WTC11 (cell line): ENCODE data around the gene COPE. TPM values are rescaled to one million over a fixed set of nuclear protein-coding genes. Genes with fewer than 3 reads are reported as not detected.

ENCODE experiments used
- ATAC-seq: fragments of 200-7000 bp; cut with Tn5 transposase; 2 replicates; pipeline ENCODE4 v1.10.0; 2021; ENCODE audit warnings: mild to moderate bottlenecking, moderate library complexity
- CTCF ChIA-PET: fragments of 300-600 bp; sonication (Branson Sonifier 250); formaldehyde crosslinking; loops from one replicate; lab custom pipeline; 2021; ENCODE audit warnings: antibody characterized with exemption; lab: Charles Lee
- POLR2A ChIA-PET: fragments of 350-600 bp; sonication (Branson Sonifier 250); formaldehyde crosslinking; loops from one replicate; lab custom pipeline; 2021; ENCODE audit warnings: antibody characterized with exemption; lab: Charles Lee
- DNase-seq: peaks from one replicate; pipeline ENCODE4 v3.0.0; 2021; ENCODE audit warnings: low spot score
- H3K27ac Mint-ChIP-seq: 2 replicates; pipeline ENCODE4 v1.8.0; 2021; ENCODE audit warnings: mixed read lengths
- H3K27me3 Mint-ChIP-seq: 2 replicates; pipeline ENCODE4 v1.8.0; 2021; ENCODE audit warnings: low read depth, mild to moderate bottlenecking, moderate library complexity, mixed read lengths
- H3K36me3 Mint-ChIP-seq: 2 replicates; pipeline ENCODE4 v1.8.0; 2021; ENCODE audit warnings: mixed read lengths
- H3K4me1 Mint-ChIP-seq: 2 replicates; pipeline ENCODE4 v1.8.0; 2022; ENCODE audit warnings: mixed read lengths
- H3K4me3 Mint-ChIP-seq: 2 replicates; pipeline ENCODE4 v1.8.0; 2021; ENCODE audit warnings: mild to moderate bottlenecking, moderate library complexity, mixed read lengths
- H3K9me3 Mint-ChIP-seq: 2 replicates; pipeline ENCODE4 v1.8.0; 2021; ENCODE audit warnings: mixed read lengths
- ATF1 ChIP-seq: sonication (generic); formaldehyde crosslinking; IDR thresholded peaks from 2 replicates; pipeline ENCODE4 v1.8.1; 2023; ENCODE audit warnings: mild to moderate bottlenecking, moderate library complexity, missing genetic modification reagents
- CBFB ChIP-seq: sonication (generic); formaldehyde crosslinking; IDR thresholded peaks from 2 replicates; pipeline ENCODE4 v1.8.1; 2022; ENCODE audit warnings: mild to moderate bottlenecking, low read depth, missing genetic modification reagents
- ELF4 ChIP-seq: sonication (generic); formaldehyde crosslinking; IDR thresholded peaks from 2 replicates; pipeline ENCODE4 v1.8.1; 2022; ENCODE audit warnings: low read depth, mild to moderate bottlenecking, moderate library complexity, missing genetic modification reagents
- EMX1 ChIP-seq: fragments of 250-450 bp; sonication (Bioruptor Pico); IDR thresholded peaks from 2 replicates; pipeline ENCODE4 v1.8.0; 2021; ENCODE audit warnings: mild to moderate bottlenecking
- FOXJ3 ChIP-seq: sonication (generic); formaldehyde crosslinking; IDR thresholded peaks from 2 replicates; pipeline ENCODE4 v1.9.0; 2021; ENCODE audit warnings: missing genetic modification reagents, mild to moderate bottlenecking, borderline replicate concordance
- GABPB1 ChIP-seq: sonication (generic); formaldehyde crosslinking; IDR thresholded peaks from 2 replicates; pipeline ENCODE4 v1.8.1; 2023; ENCODE audit warnings: mild to moderate bottlenecking, missing genetic modification reagents
- JUN ChIP-seq: sonication (generic); formaldehyde crosslinking; IDR thresholded peaks from 2 replicates; pipeline ENCODE4 v1.8.0; 2023; ENCODE audit warnings: mild to moderate bottlenecking, missing genetic modification reagents
- NFATC4 ChIP-seq: fragments of 250-450 bp; sonication (Bioruptor Pico); IDR thresholded peaks from 2 replicates; pipeline ENCODE4 v1.9.0; 2021; ENCODE audit warnings: mild to moderate bottlenecking
- SMAD4 ChIP-seq: sonication (generic); formaldehyde crosslinking; IDR thresholded peaks from 2 replicates; pipeline ENCODE4 v1.8.0; 2022; ENCODE audit warnings: mild to moderate bottlenecking, missing genetic modification reagents
- SP1 ChIP-seq: sonication (generic); formaldehyde crosslinking; conservative IDR thresholded peaks from 2 replicates; pipeline ENCODE4 v1.8.1; 2022; ENCODE audit warnings: missing genetic modification reagents
- TEAD1 ChIP-seq: sonication (generic); formaldehyde crosslinking; IDR thresholded peaks from 2 replicates; pipeline ENCODE4 v1.8.0; 2022; ENCODE audit warnings: mild to moderate bottlenecking, missing genetic modification reagents
- ZNF138 ChIP-seq: sonication (generic); formaldehyde crosslinking; conservative IDR thresholded peaks from 2 replicates; pipeline ENCODE4 v1.8.1; 2022; ENCODE audit warnings: mild to moderate bottlenecking, moderate library complexity, missing genetic modification reagents
- ZNF416 ChIP-seq: fragments of 250-450 bp; sonication (Bioruptor Pico); IDR thresholded peaks from 2 replicates; pipeline ENCODE4 v1.9.0; 2021; ENCODE audit warnings: mild to moderate bottlenecking, inconsistent platforms
- ZNF423 ChIP-seq: fragments of 250-450 bp; sonication (Bioruptor Pico); IDR thresholded peaks from 2 replicates; pipeline ENCODE4 v2.1.2; 2022; ENCODE audit warnings: mild to moderate bottlenecking, moderate library complexity
- total RNA-seq: library from RNA; stranded (reverse); gene quantifications from 3 replicates; pipeline ENCODE4 v1.2.3, GENCODE V29; 2021
- TF ChIP-seq, protein P1 (sequence below): sonication (generic); formaldehyde crosslinking; IDR thresholded peaks from 2 replicates; pipeline ENCODE4 v1.8.1; 2023; ENCODE audit warnings: mild to moderate bottlenecking, missing genetic modification reagents, moderate library complexity
- TF ChIP-seq, protein P2 (sequence below): sonication (generic); formaldehyde crosslinking; IDR thresholded peaks from 2 replicates; pipeline ENCODE4 v1.8.0; 2023; ENCODE audit warnings: missing genetic modification reagents
- TF ChIP-seq, protein P3 (sequence below): sonication (generic); formaldehyde crosslinking; IDR thresholded peaks from 2 replicates; pipeline ENCODE4 v1.8.1; 2023; ENCODE audit warnings: mild to moderate bottlenecking, missing genetic modification reagents, borderline replicate concordance
- TF ChIP-seq, protein P4 (sequence below): fragments of 250-450 bp; sonication (Bioruptor Pico); IDR thresholded peaks from 2 replicates; pipeline ENCODE4 v2.1.2; 2022; ENCODE audit warnings: mild to moderate bottlenecking, moderate library complexity
- TF ChIP-seq, protein P5 (sequence below): sonication (generic); formaldehyde crosslinking; IDR thresholded peaks from 2 replicates; pipeline ENCODE4 v1.8.1; 2022; ENCODE audit warnings: missing genetic modification reagents, borderline replicate concordance

The COPE gene
- total RNA-seq, 1 experiment from 2014 or later, result 228 TPM

DNA sequence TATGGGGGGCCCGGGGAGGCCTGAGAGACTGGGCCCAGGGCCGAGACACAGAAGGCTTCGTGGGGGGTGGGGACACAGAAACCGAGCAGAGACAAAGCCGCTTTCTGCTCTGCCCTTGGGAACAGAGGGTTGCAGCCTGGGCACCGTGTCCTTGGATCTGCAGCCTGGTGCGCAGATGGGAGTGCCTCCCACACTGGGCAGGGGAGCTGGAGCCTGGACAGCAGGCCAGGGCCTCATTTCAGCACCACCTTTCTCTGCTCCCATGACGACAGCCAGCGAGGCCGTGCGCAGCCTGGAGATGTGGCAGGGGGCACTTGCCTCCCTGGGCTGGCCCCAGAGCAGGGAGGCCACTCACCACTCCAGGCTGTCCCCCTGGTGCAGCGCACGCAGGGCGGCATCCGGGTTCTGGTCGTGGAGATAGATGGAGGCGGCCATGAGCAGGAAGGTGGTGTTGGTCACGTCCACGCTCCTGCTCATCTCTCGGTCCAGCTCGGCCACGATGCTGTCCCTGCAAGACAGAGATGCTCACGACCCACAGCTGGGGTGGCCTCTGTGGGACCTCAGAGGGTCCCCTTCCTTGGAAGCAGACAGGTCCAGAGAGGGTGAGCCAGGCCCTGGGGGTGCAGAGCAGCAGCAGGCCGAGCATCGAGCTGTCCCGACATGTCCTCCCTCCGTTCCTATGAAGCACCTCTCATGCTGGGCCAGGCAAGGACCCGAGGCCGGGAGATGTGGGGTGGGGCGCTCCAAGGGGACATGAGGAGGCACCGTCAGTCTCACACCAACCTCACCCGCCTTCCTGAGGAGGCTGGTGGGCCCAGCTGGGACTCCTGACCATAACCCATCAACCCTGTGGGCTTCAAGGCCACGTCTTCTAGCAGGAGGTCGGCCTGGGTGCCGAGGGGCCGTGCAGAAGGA is 12.3 kb downstream of the COPE start:
- Mint-ChIP-seq H3K4me3 (no peak overlapping the region), H3K27ac (no peak overlapping the region), H3K4me1 (no peaks in the 10 kb centered on the region), H3K36me3 (peaks cover 6% of the 10 kb centered on the region; the same call in 1 of the 2 replicates), H3K27me3 (no peaks in the 10 kb centered on the region), H3K9me3 (no peaks in the 10 kb centered on the region)
- no peak for ATAC-seq
- CTCF ChIA-PET, result interaction anchor here (0.5 to 1.7 kb wide), 3 partner anchors 9 to 80 kb away, joined by 3 to 7 read pairs (median 4); no protein-coding TSS in a partner anchor
- TF ChIP-seq, protein P1, sequence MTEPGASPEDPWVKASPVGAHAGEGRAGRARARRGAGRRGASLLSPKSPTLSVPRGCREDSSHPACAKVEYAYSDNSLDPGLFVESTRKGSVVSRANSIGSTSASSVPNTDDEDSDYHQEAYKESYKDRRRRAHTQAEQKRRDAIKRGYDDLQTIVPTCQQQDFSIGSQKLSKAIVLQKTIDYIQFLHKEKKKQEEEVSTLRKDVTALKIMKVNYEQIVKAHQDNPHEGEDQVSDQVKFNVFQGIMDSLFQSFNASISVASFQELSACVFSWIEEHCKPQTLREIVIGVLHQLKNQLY, result no peak
- TF ChIP-seq, protein P2, sequence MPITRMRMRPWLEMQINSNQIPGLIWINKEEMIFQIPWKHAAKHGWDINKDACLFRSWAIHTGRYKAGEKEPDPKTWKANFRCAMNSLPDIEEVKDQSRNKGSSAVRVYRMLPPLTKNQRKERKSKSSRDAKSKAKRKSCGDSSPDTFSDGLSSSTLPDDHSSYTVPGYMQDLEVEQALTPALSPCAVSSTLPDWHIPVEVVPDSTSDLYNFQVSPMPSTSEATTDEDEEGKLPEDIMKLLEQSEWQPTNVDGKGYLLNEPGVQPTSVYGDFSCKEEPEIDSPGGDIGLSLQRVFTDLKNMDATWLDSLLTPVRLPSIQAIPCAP (CRISPR knock-in tag), result no peak
- TF ChIP-seq CBFB (CRISPR knock-in tag) (no peak), SP1 (CRISPR knock-in tag) (no peak), ATF1 (CRISPR knock-in tag) (no peak), ELF4 (CRISPR knock-in tag) (no peak), NFATC4 (no peak), SMAD4 (no peak), FOXJ3 (CRISPR knock-in tag) (no peak), ZNF423 (CRISPR knock-in tag) (no peak), GABPB1 (CRISPR knock-in tag) (no peak), ZNF416 (CRISPR knock-in tag) (no peak), EMX1 (CRISPR knock-in tag) (no peak)
- TF ChIP-seq, protein P3, sequence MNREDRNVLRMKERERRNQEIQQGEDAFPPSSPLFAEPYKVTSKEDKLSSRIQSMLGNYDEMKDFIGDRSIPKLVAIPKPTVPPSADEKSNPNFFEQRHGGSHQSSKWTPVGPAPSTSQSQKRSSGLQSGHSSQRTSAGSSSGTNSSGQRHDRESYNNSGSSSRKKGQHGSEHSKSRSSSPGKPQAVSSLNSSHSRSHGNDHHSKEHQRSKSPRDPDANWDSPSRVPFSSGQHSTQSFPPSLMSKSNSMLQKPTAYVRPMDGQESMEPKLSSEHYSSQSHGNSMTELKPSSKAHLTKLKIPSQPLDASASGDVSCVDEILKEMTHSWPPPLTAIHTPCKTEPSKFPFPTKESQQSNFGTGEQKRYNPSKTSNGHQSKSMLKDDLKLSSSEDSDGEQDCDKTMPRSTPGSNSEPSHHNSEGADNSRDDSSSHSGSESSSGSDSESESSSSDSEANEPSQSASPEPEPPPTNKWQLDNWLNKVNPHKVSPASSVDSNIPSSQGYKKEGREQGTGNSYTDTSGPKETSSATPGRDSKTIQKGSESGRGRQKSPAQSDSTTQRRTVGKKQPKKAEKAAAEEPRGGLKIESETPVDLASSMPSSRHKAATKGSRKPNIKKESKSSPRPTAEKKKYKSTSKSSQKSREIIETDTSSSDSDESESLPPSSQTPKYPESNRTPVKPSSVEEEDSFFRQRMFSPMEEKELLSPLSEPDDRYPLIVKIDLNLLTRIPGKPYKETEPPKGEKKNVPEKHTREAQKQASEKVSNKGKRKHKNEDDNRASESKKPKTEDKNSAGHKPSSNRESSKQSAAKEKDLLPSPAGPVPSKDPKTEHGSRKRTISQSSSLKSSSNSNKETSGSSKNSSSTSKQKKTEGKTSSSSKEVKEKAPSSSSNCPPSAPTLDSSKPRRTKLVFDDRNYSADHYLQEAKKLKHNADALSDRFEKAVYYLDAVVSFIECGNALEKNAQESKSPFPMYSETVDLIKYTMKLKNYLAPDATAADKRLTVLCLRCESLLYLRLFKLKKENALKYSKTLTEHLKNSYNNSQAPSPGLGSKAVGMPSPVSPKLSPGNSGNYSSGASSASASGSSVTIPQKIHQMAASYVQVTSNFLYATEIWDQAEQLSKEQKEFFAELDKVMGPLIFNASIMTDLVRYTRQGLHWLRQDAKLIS, result no peak
- TF ChIP-seq, protein P4, sequence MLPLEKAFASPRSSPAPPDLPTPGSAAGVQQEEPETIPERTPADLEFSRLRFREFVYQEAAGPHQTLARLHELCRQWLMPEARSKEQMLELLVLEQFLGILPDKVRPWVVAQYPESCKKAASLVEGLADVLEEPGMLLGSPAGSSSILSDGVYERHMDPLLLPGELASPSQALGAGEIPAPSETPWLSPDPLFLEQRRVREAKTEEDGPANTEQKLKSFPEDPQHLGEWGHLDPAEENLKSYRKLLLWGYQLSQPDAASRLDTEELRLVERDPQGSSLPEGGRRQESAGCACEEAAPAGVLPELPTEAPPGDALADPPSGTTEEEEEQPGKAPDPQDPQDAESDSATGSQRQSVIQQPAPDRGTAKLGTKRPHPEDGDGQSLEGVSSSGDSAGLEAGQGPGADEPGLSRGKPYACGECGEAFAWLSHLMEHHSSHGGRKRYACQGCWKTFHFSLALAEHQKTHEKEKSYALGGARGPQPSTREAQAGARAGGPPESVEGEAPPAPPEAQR, result no peak
- TF ChIP-seq, all 79 proteins: peak for 0
- POLR2A ChIA-PET, result no interaction called here
- DNase-seq, result no peak

DNA sequence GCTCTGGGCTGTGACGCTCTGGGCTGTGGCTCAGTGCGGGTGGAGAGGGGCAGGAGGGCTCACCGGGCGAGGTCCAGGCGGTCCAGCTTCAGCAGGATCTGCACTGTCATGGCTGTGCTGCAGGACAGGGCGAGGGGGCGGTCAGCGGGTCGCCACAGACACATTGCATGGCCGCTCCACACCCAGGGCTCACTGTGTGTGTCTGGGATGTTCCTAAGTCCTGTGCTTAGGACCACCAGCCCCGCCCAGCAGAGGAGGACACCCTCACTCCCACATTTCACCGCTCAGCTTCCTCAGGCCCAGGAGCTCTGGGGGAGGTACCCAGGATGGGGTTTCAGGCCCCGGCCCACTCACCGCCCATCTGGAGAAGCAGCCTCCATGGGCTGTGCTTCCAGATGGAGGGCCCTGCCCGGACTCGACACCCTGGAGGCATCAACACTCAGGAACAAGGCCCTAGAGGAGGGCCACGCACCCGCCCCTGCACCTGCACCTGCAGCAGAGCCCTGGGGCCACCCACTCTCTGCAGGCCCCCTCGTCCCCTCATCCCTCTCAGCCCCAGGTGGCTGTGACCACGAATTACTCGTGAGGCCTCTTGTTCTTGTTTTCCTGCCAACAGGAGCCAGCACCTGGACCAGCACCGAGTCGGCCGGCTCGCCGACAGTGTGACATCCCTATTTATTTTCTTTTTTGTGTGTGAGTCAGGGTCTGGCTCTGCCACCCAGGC is 13.5 kb downstream of the COPE start:
- H3K4me1 Mint-ChIP-seq, result no peaks in the 10 kb centered on the region
- H3K36me3 Mint-ChIP-seq, result peaks cover 12% of the 10 kb centered on the region; the same call in 1 of the 2 replicates
- H3K4me3 Mint-ChIP-seq, result no peak overlapping the region
- no peak for ATAC-seq
- H3K27me3 Mint-ChIP-seq, result no peaks in the 10 kb centered on the region
- no peak for DNase-seq
- ChIA-PET CTCF (interaction anchor here (1.6 kb wide), 1 partner anchor 81 kb away, joined by 4 read pairs; no protein-coding TSS in a partner anchor), POLR2A (no interaction called here)
- H3K9me3 Mint-ChIP-seq, result no peaks in the 10 kb centered on the region
- H3K27ac Mint-ChIP-seq, result peak overlapping the region; percentile 53; the same call in 1 of the 2 replicates
- TF ChIP-seq, protein P5, sequence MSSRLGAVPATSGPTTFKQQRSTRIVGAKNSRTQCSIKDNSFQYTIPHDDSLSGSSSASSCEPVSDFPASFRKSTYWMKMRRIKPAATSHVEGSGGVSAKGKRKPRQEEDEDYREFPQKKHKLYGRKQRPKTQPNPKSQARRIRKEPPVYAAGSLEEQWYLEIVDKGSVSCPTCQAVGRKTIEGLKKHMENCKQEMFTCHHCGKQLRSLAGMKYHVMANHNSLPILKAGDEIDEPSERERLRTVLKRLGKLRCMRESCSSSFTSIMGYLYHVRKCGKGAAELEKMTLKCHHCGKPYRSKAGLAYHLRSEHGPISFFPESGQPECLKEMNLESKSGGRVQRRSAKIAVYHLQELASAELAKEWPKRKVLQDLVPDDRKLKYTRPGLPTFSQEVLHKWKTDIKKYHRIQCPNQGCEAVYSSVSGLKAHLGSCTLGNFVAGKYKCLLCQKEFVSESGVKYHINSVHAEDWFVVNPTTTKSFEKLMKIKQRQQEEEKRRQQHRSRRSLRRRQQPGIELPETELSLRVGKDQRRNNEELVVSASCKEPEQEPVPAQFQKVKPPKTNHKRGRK, result no peak
- TF ChIP-seq, protein P3, result no peak
- no peak for TF ChIP-seq TEAD1 (CRISPR knock-in tag)
- TF ChIP-seq JUN, result no peak
- no peak for TF ChIP-seq CBFB (CRISPR knock-in tag)
- TF ChIP-seq ZNF138 (CRISPR knock-in tag), result no peak
- TF ChIP-seq ATF1 (CRISPR knock-in tag), result no peak
